Right ventricle myocardium superior (tissue), 1 donor: Measurements from ENCODE around the gene TMEM141. TPM values are rescaled to one million over a fixed set of nuclear protein-coding genes. Genes with fewer than 3 reads are reported as not detected.

Source experiments
- ATAC-seq: fragments of 200-7000 bp; cut with Tn5 transposase; one replicate; pipeline ENCODE4 v1.9.1; 2020; ENCODE audit warnings: mild to moderate bottlenecking; ENCODE audit not compliant: poor library complexity
- DNase-seq: peaks from one replicate; pipeline ENCODE4 v3.0.0-alpha.2; 2020
- intact Hi-C: fragments of 100-400 bp; cut with DNase I; formaldehyde crosslinking; loops from one replicate; pipeline ENCODE4 v1.11.2; 2022
- total RNA-seq: library from RNA; stranded (reverse); fragmentation: NEBNext Ultra II Directional; extraction: Animal tissue kit (Norgen Biotek cat#: 25700); gene quantifications from one replicate; pipeline ENCODE4 v1.2.1, GENCODE V29; 2021
- donor health status: DM: no; HTN: yes; CAD: no; lungs with severe emphysema.

TMEM141 gene
- total RNA-seq, 1 donor from 2014 or later = 70.9 TPM

DNA sequence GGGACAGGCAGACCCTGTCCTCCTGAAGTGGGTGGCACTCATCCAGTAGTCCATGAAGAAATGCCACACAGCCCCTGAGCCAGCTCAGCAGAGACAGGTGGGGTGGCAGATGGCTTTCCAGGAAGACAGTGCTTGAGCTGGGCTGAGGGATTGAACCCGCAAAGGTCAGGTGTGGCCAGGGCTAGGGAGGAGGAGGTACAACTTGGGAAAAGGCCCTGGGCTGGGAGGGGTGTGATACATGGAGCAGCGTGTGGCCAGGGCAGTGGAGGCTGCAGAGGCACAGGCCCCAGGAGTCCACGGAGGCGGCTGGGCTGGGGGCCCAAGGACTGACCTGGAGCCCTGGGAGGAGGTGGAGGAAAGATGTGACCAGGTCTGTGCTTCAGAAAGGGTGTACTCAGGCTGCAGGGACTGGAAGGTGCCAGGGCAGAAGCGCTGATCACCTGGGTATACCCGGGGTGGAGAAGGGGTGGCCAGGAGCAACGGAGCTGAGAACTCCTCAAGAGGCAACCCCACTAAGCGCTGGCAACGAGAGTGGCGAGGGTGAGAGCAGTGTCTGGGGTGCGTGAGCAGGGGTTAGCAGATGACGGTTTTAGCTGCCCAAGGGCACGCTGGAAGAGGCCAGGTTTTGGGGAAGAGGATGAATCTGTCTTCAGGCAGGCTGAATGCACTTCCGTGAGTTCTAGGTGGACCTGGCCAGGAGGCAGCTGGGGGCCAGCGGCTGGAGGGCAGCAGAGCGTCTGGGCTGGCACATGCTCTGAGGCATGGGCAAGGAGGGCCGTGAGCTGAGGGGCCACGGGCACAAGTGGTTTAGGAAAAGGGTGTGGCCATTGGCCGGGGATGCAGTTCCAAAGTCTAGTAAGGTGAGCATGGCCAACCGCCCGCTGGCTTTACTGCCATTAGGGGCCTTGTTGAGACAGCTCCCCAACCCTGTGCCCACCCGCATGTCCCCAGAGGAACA is 12.7 kb downstream of the TMEM141 start:
- DNase-seq = peak; percentile 39
- intact Hi-C loops = no loop called here
- no peak for ATAC-seq

DNA sequence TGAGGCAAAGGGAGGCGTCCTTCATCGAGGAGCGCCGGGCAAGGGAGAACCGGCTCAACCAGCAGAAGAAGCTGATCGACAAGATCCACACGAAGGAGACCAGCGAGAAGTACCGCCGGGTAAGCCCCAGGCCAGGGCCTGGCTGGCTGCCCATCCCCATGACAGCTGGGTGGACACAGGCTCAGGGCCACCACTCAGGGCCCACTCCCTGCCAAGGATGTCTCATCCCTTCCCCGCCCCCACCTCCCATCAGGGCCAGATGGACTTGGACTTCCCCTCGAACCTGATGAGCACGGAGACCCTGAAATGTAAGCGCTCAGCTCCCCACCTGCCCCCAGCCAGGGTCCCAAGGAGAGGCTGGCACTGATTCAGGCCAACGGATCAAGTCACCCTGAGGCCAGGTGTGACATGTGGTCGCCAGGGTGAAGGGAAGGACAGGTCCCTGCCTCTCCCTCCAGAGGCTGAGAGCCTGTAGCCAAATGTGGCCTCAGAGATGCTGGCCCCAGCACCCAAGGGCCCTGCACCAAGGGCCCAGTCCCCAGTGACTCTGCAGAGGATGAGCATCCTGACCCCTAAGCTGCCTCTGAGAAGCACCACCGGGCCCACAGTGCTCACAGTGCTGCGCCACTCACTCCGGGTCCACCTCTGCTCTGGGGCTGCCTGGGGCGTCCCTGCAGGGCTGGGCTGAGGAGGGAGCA is 13.5 kb downstream of the TMEM141 start:
- no peak for ATAC-seq
- DNase-seq = peak; percentile 37
- intact Hi-C loops = no loop called here

GRCh38 chr9:136805207-136805740 is 14.1 kb downstream of the TMEM141 start:
- intact Hi-C loops = no loop called here
- no peak for ATAC-seq
- peak; percentile 30 for DNase-seq

- peak; percentile 25 for DNase-seq
- no peak for ATAC-seq
- intact Hi-C loops = no loop called here
Measured at GRCh38 chr9:136806067-136806466, 14.9 kb downstream of the TMEM141 start.

DNA sequence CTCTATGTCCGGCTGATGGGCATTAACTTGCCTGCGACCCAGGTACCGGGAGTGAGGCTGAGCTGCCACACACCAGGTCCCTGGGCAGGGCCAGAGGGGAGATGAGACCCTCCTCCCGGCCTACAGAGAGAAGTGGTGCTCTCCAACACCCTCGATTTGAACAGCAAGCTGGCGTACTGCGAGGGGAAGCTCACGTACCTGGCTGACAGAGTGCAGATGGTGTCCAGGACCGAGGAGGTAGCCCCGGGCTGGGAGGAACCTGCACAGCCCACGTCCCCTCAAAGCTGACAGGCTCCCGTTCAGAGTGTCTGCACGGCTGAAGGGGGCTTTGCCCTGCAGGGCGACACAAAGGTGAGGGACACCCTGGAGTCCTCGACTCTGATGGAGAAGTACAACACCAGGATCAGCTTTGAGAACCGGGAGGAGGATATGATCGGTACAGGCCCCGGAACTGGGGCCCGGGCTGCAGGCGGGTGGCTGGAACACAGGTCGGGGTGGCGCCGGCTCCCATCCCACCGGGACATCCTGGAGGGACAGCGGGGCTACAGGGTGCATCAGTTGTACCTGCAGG is 15.6 kb downstream of the TMEM141 start:
- ATAC-seq (no peak), DNase-seq (peak; percentile 23)
- intact Hi-C loops = no loop called here

- peak; percentile 95 for ATAC-seq
- DNase-seq = peak; percentile 89
- intact Hi-C loops = no loop called here
Measured at GRCh38 chr9:136807281-136808074, 16.3 kb downstream of the TMEM141 start, which contains the start of gene RABL6. Gene RABL6 (plus strand): TSS chr9:136807948. CDS start chr9:136808197, 249 bp downstream.

- intact Hi-C loops = no loop called here
- DNase-seq (peak; percentile 60), ATAC-seq (peak; percentile 18)
Measured at GRCh38 chr9:136808075-136808805, 17.1 kb downstream of the TMEM141 start.

GRCh38 chr9:136808806-136809158 is 17.6 kb downstream of the TMEM141 start:
- DNase-seq (no peak), ATAC-seq (no peak)
- intact Hi-C loops = no loop called here

DNA sequence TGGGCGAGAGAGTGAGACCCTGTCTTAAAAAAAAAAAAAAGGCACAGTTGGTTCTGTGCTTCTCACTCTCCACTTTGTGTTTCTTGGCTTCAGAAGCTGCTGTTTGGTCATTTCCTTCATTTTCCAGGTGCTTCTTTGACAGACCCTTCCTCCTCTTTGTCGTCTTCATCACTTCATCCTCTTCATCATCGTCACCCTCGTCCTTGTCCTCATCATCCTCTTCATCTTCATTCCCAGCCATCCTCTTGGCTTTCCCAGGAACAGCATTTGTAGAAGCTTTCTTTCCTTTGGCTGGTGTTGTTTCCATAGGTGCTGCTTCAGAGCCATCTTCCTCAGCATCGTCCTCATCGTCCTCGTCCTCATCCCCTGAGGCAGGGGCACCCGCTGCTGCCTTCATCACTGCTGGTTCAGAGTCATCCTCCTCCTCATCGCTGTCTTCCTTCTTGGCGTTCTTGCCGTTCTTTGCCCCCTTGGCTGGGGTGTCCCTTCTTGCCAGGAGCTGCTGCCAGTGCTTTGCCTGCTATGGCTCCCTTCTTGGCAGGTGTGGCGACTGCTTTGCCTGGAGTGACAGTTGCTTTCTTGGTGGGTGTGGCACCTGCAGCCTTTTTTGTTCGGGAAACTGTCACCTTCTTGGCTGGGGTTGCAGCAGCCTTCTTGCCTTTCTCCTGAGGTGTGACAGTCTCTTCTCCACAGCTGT is 23.7 kb downstream of the TMEM141 start:
- intact Hi-C loops = no loop called here
- peak; percentile 11 for DNase-seq
- ATAC-seq = no peak

DNA sequence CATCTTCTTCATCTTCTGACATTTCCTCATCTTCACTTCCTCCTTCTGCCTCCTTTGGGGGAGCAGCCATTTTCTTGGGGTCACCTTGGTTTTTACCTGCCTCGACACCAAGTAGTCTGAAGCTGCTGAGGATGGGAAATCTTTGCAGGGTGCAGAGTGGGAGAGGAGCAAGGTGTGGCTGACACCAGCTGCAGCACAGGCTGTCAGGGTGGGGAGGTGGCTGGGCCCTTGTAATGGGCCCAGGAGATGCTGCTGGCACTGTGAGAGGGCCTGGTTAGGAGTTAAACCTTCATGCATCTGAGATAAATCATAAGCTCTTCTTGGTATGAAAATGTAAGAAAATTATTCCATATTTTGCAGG is 24.3 kb downstream of the TMEM141 start:
- DNase-seq (no peak), ATAC-seq (no peak)
- intact Hi-C loops = no loop called here

DNA sequence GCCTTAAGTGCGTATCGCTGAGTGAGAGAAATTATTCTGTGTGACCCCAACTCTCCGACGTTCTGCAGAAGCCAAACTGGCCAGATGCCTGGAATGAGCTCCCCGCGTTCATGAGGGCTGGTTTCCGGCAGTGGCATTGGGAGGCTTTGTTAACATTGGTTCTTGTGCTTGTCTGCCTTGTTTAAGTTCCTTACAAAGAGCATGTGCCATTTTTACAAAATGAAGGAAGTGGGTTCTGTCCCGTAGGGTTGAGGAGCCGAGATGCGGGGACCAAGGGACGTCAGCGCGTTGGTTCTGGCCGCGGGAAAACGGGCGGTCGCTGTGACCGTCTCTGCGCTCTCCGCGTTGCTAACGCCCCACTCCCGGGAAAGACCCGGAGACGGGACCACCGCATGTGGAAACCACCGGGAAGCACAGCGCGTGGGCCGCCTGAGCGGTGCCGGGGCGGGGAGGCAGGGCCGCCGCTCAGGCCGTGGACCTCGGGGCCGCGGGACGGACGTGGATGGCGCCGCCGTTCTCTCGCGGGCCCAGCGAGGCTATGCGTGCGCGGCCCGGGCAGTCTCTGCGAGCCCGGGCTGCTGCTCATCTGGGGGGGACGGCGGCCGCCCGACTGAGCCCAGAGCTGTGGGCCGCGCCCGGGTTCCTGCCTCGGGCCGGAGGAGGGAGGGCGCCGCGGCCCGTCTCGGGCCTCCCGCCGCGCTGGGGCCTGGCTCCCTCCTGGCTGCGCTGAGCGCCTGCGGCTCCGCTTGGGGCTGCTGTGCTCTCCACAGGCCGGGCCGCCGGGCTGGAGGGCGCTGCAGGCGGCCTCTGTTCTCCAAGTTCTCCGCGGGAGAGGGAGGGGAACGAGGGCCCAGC is 30.1 kb downstream of the TMEM141 start:
- ATAC-seq = peak; percentile 66
- intact Hi-C loops = no loop called here
- DNase-seq = peak; percentile 41

DNA sequence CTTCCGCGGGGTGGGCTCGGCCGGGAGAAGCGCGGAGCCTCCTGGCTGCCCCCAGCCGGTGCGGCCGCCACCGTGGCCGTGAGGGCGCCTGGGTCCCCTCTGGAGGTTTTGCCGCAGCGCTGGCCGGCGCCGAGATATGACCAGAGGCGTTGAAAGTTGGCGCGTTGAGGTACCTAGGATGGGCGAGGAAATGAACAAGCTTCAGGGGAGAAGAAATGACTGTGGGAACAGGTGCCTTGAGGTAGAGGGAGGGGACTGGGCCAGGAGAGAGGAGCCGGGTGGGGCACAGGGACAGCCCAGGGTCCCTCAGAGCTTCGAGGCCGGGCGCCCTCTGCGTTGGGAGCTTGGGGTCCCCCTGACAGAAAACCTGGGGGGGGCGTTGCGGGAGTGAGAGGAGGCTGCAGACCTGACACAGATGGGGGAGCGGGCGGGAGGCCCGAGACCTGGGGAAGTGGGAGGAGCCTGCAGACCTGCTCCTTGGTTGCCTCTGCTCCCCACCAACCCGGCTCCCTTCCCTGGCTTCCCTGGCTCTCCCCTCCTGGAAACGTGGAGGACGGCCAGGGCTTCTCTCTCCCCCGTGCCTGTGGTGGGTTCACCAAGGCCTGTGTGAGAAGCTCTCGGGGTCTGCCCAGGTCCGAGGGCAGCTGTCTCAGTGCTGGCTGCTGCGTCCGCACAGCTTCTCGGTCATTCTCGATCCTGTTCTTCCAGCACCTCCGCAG is 30.8 kb downstream of the TMEM141 start:
- DNase-seq (peak; percentile 40), ATAC-seq (no peak)
- intact Hi-C loops = no loop called here

GRCh38 chr9:136823136-136824046 is 32.2 kb downstream of the TMEM141 start:
- DNase-seq = peak; percentile 30
- no peak for ATAC-seq
- intact Hi-C loops = no loop called here

GRCh38 chr9:136824496-136825225 is 33.5 kb downstream of the TMEM141 start:
- peak; percentile 25 for DNase-seq
- ATAC-seq = no peak
- intact Hi-C loops = no loop called here
